Body of pancreas (tissue), 4 donors: Measurements from ENCODE around the gene FGF2. TPM values are rescaled to one million over a fixed set of nuclear protein-coding genes. Genes with fewer than 3 reads are reported as not detected.
A peak's percentile ranks its signal among the peaks of the same experiment; 100 is the strongest.

Source experiments
- ATAC-seq: fragments of 150-250 bp; one replicate; pipeline ENCODE4 v1.9.1; 2016
- DNase-seq, 4 donors: peaks; one replicate each; pipeline ENCODE4 v3.0.0-alpha.2; 2019
- H3K27ac ChIP-seq, 4 donors: fragments of 200-600 bp; sonication (generic); 1 replicate in 3 of 4; 2 replicates in 1 of 4; pipeline versions ENCODE4 v1.5.1 to v1.6.1; 2016 to 2019; ENCODE audit warnings: mild to moderate bottlenecking in 1 of 4, mixed read lengths in 1 of 4, moderate library complexity in 1 of 4
- H3K27me3 ChIP-seq, 2 donors: fragments of 200-600 bp; sonication (generic); one replicate each; pipeline ENCODE4 v1.6.0; 2016; ENCODE audit warnings: mild to moderate bottlenecking in 1 of 2
- H3K36me3 ChIP-seq, 2 donors: fragments of 200-600 bp; sonication (generic); replicated peaks in 1 of 2; 2 replicates each; pipeline ENCODE4 v1.5.1; 2016; ENCODE audit warnings: low read depth in 2 of 2; ENCODE audit not compliant: insufficient read depth in 1 of 2
- H3K4me1 ChIP-seq: fragments of 200-600 bp; sonication (generic); one replicate; pipeline ENCODE4 v1.6.0; 2016
- H3K4me3 ChIP-seq, 2 donors: fragments of 200-600 bp; sonication (generic); 1 replicate in 1 of 2; 2 replicates in 1 of 2; pipeline ENCODE4 v1.5.1; 2016 to 2019
- H3K9me3 ChIP-seq, 3 donors: fragments of 200-600 bp; sonication (generic); 1 replicate in 2 of 3; 2 replicates in 1 of 3; pipeline ENCODE4 v1.5.1; 2016
- CTCF ChIP-seq, 7 experiments: fragments of 450-650 bp in 4 of 7; fragments of 200-600 bp in 3 of 7; sonication (generic) in 3 of 7; IDR thresholded peaks; one replicate each; pipeline ENCODE4 v1.5.1; 2016 to 2019; ENCODE audit warnings: antibody characterized with exemption in 7 of 7
- POLR2A ChIP-seq, 3 donors: fragments of 450-650 bp; IDR thresholded peaks; one replicate each; pipeline ENCODE4 v1.6.1; 2016; ENCODE audit warnings: antibody characterized with exemption in 3 of 3, mild to moderate bottlenecking in 2 of 3
- WGBS, 2 donors: methylation state at CpG; one replicate each; pipeline ENCODE4 v1.1.5; 2017; 5-methylcytosine and 5-hydroxymethylcytosine counted together
- intact Hi-C: fragments of 100-400 bp; cut with DNase I; formaldehyde crosslinking; loops from one replicate; pipeline ENCODE4 v1.15.1; 2023
- total RNA-seq, 2 donors: library from RNA; depleted of rRNA; stranded (reverse); fragments of >200 nt; gene quantifications; one replicate each; pipeline ENCODE4 v1.1.0, GENCODE V29; 2016

FGF2 gene
- total RNA-seq = 1 to 10 TPM; 1.8 to 2.3 TPM

- TF ChIP-seq POLR2A (IDR thresholded peaks at IDR 0.05) = no peak
- TF ChIP-seq CTCF (IDR thresholded peaks at IDR 0.05) = no peak
- Histone ChIP-seq H3K27ac (peak within 1 kb of the TSS in 1 of 4 donors; percentile 30), H3K27me3 (peaks cover 0 to 20% of the 10 kb centered on the region in 2 donors), H3K4me1 (peaks cover 16% of the 10 kb centered on the region), H3K36me3 (no peaks in the 10 kb centered on the region), H3K9me3 (no peaks in the 10 kb centered on the region), H3K4me3 (peak within 1 kb of the TSS in 1 of 2 donors; percentile 56)
- WGBS, 2 donors = 1 to 17% methylated on average over 1 to 95 of the region's 97 CpGs
- ATAC-seq (peak; percentile 49), DNase-seq (peak; percentile 10 to 38 (median 20))
- intact Hi-C loops = no loop called here
These were observed at the start of gene FGF2 for GRCh38 chr4:122826553-122827257. Gene FGF2 (plus strand): TSS chr4:122826831. CDS start chr4:122827175, 344 bp downstream.

- ATAC-seq (no peak), DNase-seq (no peak)
- intact Hi-C loops = no loop called here
- Histone ChIP-seq H3K9me3 (no peaks in the 10 kb centered on the region), H3K36me3 (no peaks in the 10 kb centered on the region), H3K27me3 (no peaks in the 10 kb centered on the region), H3K4me1 (no peaks in the 10 kb centered on the region), H3K4me3 (no peak overlapping the region), H3K27ac (no peak overlapping the region)
- TF ChIP-seq CTCF (IDR thresholded peaks at IDR 0.05) (no peak), POLR2A (IDR thresholded peaks at IDR 0.05) (no peak)
- 48 to 52% methylated on average over 4 of the region's 4 CpGs for WGBS, 2 donors
These were observed 49.7 kb upstream of the FGF2 start for GRCh38 chr4:122776916-122777315.

- H3K4me1 ChIP-seq = no peaks in the 10 kb centered on the region
- H3K36me3 ChIP-seq = no peaks in the 10 kb centered on the region
- intact Hi-C loops = no loop called here
- 86 to 92% methylated on average over 7 of the region's 7 CpGs for WGBS, 2 donors
- TF ChIP-seq POLR2A (IDR thresholded peaks at IDR 0.05) (no peak), CTCF (IDR thresholded peaks at IDR 0.05) (no peak)
- H3K4me3 ChIP-seq = no peak overlapping the region
- no peaks in the 10 kb centered on the region for H3K27me3 ChIP-seq
- DNase-seq (no peak), ATAC-seq (no peak)
- no peak overlapping the region for H3K27ac ChIP-seq
- H3K9me3 ChIP-seq = no peaks in the 10 kb centered on the region
These were observed 48.6 kb upstream of the FGF2 start for GRCh38 chr4:122777846-122778673.

- no peak overlapping the region for H3K27ac ChIP-seq
- 76 to 82% methylated on average over 2 of the region's 2 CpGs for WGBS, 2 donors
These were observed 45.1 kb upstream of the FGF2 start for GRCh38 chr4:122781486-122781885.

More at GRCh38 chr4:122781486-122781885, 45.1 kb upstream of the FGF2 start:
- no peaks in the 10 kb centered on the region for H3K9me3 ChIP-seq
- DNase-seq (no peak), ATAC-seq (no peak)
- H3K4me3 ChIP-seq = no peak overlapping the region
- H3K27me3 ChIP-seq = no peaks in the 10 kb centered on the region
- peaks cover 8% of the 10 kb centered on the region for H3K4me1 ChIP-seq
- no peaks in the 10 kb centered on the region for H3K36me3 ChIP-seq
- TF ChIP-seq CTCF (IDR thresholded peaks at IDR 0.05) (no peak), POLR2A (IDR thresholded peaks at IDR 0.05) (no peak)
- intact Hi-C loops = no loop called here
